Activated CD8-positive, alpha-beta memory T cell treated with anti-CD3 and anti-CD28 coated beads for 1 hour (primary cell): ENCODE measurements around the gene DPP6.

Source experiments
- DNase-seq, 2 donors: peaks; one replicate each; pipeline ENCODE4 v3.0.0-alpha.2; 2020; ENCODE audit warnings: low read depth in 1 of 2; ENCODE audit errors: extremely low read depth in 1 of 2

DPP6 gene

DNA sequence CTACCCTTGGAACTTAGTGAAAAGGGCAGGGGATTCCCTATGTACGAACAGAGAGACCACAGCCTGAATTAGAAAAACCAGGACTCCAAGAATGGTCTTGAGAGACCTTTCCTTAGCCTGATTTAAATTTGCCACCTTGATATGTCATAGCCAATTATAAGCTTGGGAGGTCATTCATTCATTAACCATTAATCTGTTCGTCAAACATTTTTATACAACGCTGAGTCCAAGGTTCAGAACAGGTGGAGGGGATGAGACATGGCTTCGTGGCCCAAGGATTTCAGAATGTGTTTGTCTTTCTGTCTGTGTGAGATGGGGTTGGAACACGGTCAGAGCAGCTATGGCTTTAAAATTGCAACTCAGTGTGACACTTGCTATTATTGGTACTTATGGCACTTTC lies 792.8 kb downstream of the DPP6 start:
- no peak for DNase-seq

DNA sequence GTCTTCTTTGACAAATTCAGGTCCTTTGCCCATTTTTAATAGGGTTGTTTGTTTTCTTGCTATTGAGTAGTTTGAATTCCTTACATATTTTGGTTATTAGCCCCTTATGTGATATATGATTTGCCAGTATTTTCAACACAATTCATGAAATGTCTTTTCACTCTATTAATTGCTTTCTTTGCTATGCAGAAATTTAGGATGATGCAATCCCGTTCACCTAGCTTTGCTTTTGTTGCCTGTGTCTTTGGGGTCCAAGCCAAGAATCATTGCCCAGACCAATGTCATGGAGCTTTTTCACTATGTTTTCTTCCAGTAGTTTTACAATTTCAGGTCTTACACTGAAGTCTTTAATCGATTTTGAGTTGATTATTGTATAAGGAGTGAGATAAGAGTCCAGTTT lies 796.3 kb downstream of the DPP6 start:
- DNase-seq, result no peak

- no peak for DNase-seq
Observed at GRCh38 chr7:154852205-154852604, 800.0 kb downstream of the DPP6 start.

DNA sequence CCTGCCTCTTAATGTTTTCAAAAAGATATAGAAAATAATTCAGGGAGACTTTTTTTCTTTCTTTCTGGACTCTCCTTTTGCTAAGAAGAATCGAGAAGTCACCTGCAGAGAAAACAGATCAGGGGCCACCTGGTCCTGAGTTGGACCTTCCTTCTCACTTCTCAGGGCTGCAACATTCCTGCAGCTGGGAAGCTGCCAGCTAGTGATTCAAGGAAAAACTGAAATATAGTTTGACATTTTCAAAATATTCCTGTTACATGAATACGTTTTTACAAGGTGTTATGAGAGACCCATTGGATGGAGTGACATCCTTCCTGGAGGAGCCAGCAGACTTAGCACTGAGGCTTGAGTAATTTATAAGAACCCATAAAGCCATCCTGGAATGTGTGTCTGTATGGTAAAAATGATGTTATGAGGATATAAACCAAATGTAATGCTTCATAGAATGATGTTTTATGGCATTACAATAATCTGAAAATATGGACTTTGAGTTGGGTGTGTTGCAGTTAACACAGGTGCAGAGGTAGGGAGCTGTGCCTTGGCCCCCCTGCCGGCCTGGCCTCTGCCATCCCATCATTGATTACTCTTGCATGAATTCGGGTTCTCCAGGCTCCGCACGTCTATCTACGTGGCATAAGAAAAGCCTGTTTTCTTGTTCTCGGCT lies 801.0 kb downstream of the DPP6 start:
- DNase-seq, result no peak

DNA sequence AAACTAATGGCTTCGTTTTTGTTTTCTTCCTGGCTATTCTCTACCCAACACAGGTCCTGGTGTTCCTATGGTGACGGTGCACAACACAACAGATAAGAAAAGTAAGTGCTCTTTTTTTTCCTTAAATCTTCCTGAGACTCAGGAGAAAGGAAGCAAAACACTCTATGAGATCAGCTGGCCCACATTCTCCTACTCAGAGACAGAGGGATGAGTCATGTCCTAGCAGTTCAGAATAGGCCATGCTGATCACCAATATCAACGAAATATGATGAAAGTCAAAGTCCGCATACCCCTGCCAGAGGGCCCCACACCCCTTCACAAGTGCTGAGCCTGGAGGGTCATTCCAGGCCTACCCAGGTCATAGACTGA lies 801.5 kb downstream of the DPP6 start:
- no peak for DNase-seq

DNA sequence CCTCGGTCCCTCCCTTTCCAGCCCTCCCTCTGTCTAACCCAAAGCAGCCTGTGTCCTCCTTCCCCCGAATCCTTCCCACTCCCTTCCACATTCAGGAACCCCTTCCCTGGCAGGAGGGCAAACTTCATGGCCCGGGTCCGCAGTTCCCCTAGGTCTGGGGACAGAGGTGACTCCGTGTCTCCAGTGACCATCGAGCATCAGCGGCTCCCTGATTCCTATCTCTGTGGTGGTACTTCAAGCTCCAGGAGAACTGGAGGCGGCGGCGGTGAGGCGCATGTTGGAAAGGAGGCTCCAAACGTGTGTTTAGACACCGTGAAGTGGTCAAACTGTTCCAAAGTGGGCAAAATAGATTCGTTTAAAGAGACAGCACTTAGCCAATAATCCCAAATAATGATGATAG lies 802.6 kb downstream of the DPP6 start:
- no peak for DNase-seq

DNA sequence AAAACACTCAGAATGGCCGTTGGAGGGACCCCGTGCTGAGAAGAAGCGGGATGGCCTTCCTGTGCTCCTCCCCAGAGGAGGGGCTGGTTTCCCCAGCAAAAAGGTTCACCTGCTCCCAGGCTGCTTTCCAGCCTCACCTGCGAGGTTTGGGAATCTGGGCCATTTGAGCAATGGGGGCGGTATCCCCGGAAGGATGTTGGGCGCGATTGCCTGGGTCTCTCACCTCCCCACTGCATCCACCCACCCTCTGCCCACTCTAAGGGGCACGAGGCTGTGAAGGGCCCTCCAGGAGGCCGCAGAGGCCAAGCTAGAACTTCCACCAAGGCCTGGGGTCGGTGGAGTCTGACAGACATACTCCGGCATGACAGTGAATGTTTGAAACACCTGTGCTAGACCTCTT lies 803.2 kb downstream of the DPP6 start:
- DNase-seq, result no peak

- DNase-seq, result no peak
Observed at GRCh38 chr7:154856733-154857132, 804.5 kb downstream of the DPP6 start.

GRCh38 chr7:154857240-154857639 lies 805.0 kb downstream of the DPP6 start:
- DNase-seq, result no peak

DNA sequence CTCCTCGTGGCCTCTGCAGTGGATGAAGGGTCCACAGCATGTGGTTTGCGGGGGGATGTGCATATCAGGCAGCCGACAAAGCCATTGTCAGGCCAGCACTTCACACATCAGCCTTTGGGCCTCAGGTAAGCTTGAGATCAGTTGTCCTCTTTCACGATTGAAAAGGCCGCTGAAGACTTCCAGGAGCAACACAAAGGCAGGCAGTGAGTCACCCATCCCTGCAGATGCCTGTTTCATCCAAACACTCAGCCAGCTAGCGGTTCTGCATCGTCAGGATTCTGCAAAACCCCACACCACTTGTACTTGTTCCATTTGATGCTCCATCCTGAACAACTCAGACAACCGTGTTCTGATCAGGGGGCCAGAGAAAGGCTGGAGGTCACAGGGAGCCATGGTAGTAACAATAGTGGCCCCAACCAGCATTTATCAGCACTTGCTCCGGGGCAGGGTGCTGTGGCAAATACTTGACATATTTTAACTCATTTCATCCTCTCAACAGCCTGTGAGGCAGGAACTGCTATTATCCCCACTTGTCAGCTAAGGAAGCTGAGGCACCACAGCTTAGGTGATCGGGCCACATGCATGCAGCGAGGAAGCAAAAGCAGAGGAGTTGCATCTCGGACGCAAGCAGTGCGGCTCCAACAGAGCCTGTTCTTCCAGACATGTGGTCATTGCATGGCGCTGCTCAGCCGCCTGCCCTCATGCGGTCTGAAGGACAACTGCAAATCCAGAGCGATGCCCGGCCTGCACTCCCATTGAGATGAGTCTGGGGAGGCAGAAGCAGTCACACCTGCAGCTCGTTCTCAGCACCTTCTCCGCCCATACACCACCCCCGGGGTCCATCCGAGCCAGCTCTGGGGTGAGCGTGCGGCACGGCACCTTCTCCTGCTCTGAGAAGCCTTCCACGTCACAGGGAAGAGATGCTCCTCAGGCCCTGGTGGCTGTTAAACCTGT lies 805.8 kb downstream of the DPP6 start:
- DNase-seq, result no peak

DNA sequence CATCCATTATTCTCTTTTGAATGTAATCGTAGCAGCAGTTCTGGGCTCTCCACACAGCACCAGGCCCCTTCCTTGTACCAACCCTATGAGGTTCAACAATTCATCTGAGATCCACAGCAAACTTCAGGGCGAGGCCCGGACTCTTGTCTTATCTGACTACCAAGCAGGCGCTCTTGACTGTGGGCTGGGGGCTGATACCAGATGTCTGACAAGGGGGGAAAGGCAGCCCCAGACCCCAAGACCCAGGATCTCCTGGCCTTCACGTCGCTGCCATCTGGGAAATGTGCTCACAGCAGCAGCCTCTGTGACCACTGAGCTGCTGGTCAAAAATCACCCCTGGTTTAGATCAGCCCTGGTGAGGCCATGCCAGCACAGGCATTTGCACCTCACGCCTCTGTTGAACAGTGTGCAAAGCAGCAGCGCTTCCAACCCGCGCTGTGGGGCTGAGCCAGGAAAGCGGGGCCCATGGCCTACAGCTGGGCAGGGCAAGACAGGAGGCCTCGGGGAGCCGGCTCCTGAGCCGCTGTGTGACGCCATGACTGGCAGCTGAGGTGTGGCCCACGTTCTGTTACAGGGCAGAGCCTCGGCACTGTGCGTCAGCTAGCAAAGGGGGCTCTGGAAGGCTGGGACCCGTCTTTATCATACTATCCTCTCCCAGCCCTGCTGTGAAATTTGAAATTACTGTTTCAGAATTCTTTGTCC lies 806.8 kb downstream of the DPP6 start:
- no peak for DNase-seq

DNA sequence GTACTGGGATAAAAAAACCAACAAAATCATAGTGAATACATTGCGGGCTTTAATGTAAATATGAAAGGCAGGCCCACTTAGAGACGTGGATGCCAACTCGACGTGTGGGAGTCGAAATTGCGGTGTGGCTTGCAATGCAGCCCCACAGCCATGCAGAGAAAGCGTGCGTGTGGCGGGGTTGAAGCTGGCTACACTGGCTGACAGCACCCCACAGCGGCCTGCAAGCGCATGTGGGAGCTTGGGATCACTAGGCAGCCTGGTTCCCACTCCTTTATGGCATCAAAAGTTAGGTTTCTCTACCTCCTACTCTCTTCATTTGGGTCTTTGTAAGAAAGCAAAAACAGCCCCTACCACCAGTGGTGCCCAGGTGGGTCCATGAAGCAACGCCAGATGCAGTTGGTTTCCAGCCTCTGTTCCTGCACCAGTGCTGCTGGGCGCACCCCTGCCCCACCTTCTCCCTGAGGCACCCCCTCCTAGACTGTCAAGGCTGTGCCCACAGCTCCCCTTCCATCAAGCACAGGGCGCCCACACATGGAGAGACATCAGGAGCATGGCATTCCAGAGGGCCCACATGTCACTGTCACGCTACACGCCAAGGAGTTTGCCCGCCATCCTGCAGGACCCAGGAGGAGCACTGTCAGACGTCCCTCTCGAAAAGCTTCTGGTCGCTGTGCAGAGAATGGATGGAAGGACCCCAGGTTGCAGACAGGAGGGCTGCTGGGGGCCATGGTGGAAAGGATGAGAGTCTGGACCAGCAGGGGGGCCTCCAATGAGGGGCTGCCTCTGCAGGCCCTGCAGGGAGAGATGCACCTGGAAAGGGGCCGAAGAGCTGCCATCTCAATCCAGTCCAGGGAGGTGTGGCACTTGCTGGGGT lies 807.8 kb downstream of the DPP6 start:
- DNase-seq, result no peak

DNA sequence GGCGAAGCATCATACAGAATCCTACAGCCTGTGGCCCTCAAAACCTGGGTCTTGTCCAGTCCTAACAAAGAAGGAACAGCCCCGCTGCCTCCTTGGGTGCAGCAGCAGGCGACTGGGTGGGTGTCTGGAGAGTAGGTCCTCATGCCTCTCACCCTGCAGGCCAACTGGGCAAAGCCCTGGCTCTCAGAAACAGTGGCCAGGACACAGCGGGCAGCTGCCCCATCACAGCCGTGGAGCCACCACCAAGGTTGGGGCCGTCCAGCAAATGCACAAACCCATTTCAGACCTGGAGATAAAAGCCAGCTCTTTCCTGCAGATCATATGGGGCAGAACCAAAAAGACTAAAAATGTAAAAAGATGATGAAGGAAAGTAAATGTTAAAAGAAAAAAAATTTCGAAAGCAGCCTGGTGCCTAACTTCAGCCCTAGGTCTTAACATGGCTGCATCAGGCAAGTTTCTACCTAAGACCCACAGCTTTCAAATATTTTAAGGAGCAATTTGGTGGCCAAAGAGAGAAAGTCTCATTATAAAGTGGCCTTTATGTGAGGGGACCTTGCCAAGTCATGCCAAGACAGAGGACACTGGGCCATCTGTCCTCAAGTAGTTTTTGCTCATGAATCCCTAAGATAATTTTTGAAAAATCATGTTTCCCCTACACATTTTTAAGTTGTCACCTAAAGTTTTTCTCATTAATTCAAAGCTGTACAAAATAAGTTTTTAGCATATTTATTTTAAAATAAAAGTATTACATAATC lies 808.6 kb downstream of the DPP6 start:
- DNase-seq, result no peak

DNA sequence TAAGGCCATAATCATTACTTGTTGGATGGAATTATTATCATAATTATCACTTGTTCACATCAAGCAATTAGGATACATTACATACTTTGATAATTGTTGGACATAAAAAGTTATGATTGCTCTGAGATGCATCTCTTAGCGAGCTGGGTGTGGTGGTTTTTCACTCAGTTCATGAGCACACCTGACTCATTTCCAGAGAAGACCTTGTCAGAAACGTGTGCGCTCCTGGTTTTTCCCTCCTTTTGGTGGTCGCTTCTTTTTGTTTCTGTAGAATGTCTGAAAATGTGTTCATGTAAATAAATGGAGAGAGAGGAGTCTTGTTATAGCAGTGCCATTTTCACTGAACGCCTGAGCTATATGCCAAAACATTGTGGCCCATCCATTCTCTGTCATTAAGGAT lies 809.4 kb downstream of the DPP6 start:
- DNase-seq, result no peak

DNA sequence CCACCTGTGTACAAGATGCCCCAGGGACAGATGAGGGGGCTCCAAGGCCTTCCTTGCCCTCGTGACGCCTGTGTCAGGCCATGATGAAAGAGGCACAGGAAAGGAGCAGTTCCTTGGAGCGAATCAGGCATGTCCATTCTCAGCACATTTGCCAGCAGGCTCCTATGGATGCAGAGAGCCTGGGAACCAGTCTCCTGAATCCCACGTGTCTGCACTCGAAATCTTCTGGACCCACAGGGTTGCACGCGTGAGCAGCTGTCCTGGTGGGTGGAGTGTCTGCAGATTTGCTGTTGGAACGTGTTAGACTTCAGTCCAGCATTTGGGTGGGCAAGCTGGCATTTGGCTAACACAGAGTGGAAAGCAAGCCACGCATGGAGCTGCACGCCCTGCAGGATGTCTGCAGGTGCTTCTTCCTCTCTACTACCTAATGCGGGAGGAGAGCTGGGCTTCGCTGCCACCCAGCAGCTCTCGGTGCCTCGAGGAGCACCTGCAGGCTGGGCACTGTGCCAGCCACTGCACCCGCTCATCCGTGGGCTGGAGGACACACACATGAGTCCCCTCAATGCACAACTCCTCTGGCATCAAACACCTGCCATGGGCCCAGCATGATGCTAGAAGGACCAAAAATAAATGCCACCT lies 810.1 kb downstream of the DPP6 start:
- no peak for DNase-seq

DNA sequence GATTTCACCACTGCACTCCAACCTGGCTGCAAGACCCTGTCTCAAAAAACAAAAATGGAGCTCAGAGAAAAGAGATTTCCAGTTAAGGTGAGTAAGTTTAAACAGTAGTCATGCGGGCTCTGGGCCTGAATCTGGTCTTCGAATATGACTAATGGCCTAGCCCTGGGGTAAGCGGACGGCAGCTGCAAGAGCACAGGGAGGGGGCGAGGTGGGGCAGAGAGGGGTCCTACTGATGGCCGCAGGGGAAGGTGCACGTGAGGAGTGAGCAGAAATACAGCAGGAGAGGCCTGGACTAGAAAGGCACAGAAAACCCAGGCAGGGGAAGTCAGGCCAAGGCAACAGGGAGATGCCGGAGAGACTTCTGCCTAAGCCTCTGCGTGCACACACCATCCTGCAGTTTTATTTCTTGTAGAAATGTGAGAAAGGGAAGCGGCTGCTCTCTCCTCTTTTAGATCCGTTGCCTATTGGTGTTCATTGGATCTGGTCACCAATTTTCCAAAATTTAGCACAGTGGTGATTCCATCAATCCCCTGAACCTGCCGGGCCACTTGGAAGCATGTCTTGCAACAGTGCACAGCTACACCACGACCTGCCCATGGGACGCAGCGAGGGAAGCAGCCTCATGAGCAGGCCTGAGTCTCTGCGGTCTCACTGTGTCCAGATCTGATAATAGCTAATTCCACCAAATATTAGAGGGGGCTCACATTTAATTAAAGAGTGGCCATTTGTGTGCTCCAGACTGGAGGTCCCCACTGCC lies 811.7 kb downstream of the DPP6 start:
- DNase-seq, result no peak

DNA sequence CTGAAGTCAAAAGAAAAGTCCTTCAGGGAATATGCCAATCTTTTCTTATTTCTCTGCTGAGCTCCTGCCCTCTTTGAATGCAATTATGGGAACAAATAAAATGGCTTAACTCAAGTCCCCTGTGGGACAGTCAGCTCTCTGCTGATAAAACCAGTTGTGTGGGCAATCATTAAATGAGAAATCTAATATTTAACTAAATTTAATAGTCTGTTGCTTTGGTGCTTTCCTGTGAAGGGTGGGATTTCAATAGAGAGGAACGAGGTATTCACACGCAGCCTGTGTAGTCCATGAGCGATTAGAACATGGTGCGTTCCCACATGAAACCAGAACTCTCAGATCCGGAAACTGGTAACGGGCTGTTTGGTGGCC lies 812.3 kb downstream of the DPP6 start:
- DNase-seq, result no peak

GRCh38 chr7:154865984-154866685 lies 813.9 kb downstream of the DPP6 start:
- no peak for DNase-seq
